ENCODE results near the gene NCLN. TPM values are rescaled to one million over a fixed set of nuclear protein-coding genes. Genes with fewer than 3 reads are reported as not detected.

Gene NCLN
- total RNA-seq, 1 donor from 2014 or later = 34.9 TPM

DNA sequence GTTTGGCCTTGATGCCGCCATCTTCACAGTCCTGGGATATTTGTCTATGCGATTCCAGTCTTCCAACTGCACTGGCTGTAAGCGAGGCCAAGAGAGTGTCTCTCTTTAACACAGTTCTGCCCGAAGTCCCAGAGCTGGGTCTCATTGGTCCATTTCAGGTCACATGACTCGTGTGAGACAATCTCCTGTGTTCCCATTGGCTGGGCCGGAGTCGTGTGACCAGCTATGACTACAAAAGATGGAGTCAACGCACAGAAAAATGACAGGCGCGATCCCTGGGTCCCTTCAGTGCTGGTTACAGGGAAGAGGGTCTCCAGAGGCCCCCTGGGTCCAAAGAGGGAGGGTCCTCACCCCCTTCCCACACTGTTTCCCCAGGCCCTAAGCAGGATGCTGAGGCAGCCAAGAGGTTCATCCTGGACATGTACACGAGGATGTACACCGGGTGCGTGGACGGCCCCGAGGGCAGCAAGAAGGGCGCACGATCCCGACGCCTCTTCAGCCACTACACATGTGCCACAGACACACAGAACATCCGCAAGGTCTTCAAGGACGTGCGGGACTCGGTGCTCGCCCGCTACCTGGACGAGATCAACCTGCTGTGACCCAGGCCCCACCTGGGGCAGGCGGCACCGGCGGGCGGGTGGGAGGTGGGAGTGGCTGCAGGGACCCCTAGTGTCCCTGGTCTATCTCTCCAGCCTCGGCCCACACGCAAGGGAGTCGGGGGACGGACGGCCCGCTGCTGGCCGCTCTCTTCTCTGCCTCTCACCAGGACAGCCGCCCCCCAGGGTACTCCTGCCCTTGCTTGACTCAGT is 23.1 kb upstream of the NCLN start:
- Histone ChIP-seq H3K27me3 (no peaks in the 10 kb centered on the region), H3K36me3 (no peaks in the 10 kb centered on the region), H3K27ac (no peak overlapping the region), H3K9me3 (no peaks in the 10 kb centered on the region), H3K4me1 (no peaks in the 10 kb centered on the region), H3K4me3 (no peak overlapping the region)
- intact Hi-C loops (cut with DNase I) = loop anchor here (5.0 kb wide), 1 partner anchor 205 kb away; no protein-coding TSS in a partner anchor
- no peak for TF ChIP-seq POLR2A (IDR thresholded peaks at IDR 0.05)
- no peak for TF ChIP-seq POLR2AphosphoS5 (IDR thresholded peaks at IDR 0.05; ENCODE audit: insufficient read depth in 1 of 2, low read depth in 1 of 2)
- TF ChIP-seq, protein P1, sequence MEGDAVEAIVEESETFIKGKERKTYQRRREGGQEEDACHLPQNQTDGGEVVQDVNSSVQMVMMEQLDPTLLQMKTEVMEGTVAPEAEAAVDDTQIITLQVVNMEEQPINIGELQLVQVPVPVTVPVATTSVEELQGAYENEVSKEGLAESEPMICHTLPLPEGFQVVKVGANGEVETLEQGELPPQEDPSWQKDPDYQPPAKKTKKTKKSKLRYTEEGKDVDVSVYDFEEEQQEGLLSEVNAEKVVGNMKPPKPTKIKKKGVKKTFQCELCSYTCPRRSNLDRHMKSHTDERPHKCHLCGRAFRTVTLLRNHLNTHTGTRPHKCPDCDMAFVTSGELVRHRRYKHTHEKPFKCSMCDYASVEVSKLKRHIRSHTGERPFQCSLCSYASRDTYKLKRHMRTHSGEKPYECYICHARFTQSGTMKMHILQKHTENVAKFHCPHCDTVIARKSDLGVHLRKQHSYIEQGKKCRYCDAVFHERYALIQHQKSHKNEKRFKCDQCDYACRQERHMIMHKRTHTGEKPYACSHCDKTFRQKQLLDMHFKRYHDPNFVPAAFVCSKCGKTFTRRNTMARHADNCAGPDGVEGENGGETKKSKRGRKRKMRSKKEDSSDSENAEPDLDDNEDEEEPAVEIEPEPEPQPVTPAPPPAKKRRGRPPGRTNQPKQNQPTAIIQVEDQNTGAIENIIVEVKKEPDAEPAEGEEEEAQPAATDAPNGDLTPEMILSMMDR (IDR thresholded peaks at IDR 0.05) = no peak
- no peak for DNase-seq (ENCODE audit: extremely low spot score in 2 of 2)

DNA sequence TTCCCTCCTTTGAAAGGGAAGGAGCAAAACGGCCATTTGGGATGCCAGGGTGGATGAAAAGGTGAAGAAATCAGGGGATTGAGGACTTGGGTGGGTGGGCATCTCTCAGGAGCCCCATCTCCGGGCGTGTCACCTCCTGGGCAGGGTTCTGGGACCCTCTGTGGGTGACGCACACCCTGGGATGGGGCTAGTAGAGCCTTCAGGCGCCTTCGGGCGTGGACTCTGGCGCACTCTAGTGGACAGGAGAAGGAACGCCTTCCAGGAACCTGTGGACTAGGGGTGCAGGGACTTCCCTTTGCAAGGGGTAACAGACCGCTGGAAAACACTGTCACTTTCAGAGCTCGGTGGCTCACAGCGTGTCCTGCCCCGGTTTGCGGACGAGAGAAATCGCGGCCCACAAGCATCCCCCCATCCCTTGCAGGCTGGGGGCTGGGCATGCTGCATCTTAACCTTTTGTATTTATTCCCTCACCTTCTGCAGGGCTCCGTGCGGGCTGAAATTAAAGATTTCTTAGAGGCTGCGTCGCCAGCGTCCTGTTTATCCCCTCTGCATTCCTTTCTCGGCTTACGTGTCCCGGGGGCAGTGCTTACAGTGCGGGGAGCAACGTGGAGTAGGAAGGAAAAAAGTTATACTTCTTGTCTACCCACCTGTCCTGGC is 22.4 kb upstream of the NCLN start:
- Histone ChIP-seq H3K27ac (no peak overlapping the region), H3K4me1 (no peaks in the 10 kb centered on the region), H3K4me3 (no peak overlapping the region), H3K36me3 (no peaks in the 10 kb centered on the region), H3K27me3 (no peaks in the 10 kb centered on the region), H3K9me3 (no peaks in the 10 kb centered on the region)
- intact Hi-C loops (cut with DNase I) = loop anchor here (5.0 kb wide), 1 partner anchor 206 kb away; no protein-coding TSS in a partner anchor
- no peak for DNase-seq (ENCODE audit: extremely low spot score in 2 of 2)
- TF ChIP-seq, protein P1 (IDR thresholded peaks at IDR 0.05) = peak; percentile 68 to 90 (median 84)
- no peak for TF ChIP-seq POLR2A (IDR thresholded peaks at IDR 0.05)

DNA sequence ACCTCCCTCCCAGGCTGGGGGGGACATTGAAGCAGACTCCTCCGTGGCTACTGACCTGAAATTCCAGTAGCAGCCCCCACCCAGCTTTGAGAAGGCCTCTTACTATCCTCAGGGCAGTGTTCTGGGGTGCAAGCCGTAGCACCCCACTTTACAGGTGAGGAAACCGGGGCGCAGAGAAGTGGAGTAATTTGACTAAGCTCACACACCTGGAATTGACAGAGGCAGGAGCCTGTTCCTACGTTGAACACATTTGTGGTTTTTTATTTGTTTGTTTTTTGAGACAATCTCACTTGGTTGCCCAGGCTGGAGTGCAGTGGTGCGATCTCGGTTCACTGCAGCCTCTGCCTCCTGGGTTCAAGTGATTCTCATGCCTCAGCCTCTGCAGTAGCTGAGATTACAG is 21.8 kb upstream of the NCLN start:
- H3K27ac ChIP-seq = no peak overlapping the region
- TF ChIP-seq, protein P1 (IDR thresholded peaks at IDR 0.05) = no peak
- TF ChIP-seq POLR2AphosphoS5 (IDR thresholded peaks at IDR 0.05; ENCODE audit: insufficient read depth in 1 of 2, low read depth in 1 of 2) (no peak), POLR2A (IDR thresholded peaks at IDR 0.05) (no peak)
- DNase-seq (ENCODE audit: extremely low spot score in 2 of 2) = no peak
- no peaks in the 10 kb centered on the region for H3K36me3 ChIP-seq
- no peaks in the 10 kb centered on the region for H3K4me1 ChIP-seq
- no peak overlapping the region for H3K4me3 ChIP-seq
- no peaks in the 10 kb centered on the region for H3K9me3 ChIP-seq
- intact Hi-C loops (cut with DNase I) = loop anchor here (5.0 kb wide), 1 partner anchor 207 kb away; no protein-coding TSS in a partner anchor
- no peaks in the 10 kb centered on the region for H3K27me3 ChIP-seq

DNA sequence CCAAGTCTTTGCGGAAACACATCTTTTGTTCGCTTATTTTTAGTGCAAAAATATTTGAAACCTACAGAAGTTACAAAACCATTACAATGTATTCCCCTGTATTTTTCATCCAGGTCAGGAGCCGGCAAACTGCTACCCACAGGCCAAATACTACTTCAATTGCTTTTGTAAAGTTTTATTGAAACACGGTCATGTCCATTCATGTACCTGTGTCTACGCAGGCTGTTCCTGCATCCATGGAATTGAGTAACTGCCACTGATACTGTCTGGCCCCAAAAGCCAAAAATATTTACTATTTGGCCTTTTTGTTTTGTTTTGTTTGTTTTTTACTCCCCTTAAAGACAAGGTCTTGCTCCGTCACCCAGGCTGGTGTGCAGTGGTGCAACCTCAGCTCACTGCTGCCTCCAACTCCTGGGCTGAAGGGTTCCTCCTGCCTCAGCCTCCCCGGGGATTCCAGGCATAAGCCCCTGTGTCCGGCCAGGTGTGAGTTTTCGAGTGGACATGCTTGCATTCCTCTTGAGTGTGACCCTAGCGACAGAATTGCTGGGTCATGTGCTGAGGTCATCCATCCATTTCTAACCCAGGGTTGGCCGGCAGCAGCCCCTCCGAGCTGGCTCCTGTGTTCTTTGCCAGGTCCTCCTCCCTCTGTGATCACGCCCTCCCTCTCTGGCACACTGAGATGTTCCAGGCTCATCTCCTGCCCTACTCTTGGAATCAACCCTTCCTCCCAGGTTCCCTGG is 18.0 kb upstream of the NCLN start:
- H3K36me3 ChIP-seq = no peaks in the 10 kb centered on the region
- no peak for TF ChIP-seq POLR2AphosphoS5 (IDR thresholded peaks at IDR 0.05; ENCODE audit: insufficient read depth in 1 of 2, low read depth in 1 of 2)
- TF ChIP-seq, protein P1 (IDR thresholded peaks at IDR 0.05) = no peak
- no peak for TF ChIP-seq POLR2A (IDR thresholded peaks at IDR 0.05)
- no peaks in the 10 kb centered on the region for H3K4me1 ChIP-seq
- H3K27ac ChIP-seq = no peak overlapping the region
- H3K9me3 ChIP-seq = no peaks in the 10 kb centered on the region
- no peaks in the 10 kb centered on the region for H3K27me3 ChIP-seq
- intact Hi-C loops (cut with DNase I) = loop anchor here (5.0 kb wide), 1 partner anchor 45 kb away; no protein-coding TSS in a partner anchor
- H3K4me3 ChIP-seq = no peak overlapping the region
- no peak for DNase-seq (ENCODE audit: extremely low spot score in 2 of 2)

Measured in vagina (tissue), 2 donors.